ENCODE results near the gene PEF1.

The PEF1 gene

DNA sequence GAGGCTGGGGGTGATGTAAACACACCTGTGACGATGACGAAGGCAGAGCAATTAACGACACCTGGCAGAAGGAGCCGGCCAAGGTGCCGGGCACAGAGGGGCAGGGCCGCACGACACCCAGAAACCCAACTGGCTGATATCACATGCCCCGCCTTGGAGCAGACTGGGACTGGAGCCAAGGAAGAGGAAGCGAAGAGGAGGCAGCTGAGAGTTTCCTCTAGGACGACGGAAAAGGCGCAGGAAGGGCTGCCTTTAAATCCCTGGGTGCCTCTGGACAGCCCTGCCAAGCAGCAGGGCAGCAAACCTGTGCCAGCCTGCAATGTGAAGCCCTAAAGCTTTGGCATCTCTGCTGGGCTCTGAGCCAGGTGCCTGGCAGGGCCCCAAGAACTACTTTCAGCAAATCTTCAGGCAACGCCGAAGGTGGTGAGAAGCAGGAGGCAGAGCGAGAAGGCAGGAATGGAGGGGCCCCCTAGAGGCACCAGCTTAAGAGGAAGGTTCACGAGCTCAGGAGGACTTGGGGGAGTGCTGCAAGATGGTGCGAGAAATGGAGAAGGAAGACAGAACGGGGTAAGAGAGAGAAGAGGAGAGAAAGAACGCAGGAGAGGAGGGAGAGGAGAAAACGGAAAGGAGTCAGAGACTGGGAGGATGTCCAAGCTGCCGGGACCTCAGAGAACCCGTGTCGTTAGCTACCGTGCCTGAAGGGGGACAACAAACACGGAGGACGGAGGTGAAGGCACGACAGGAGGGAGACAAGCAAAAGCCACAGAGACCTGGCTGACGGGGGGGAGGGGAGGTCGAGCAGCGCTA lies 25.3 kb upstream of the PEF1 start:
- TF ChIP-seq, protein P1, sequence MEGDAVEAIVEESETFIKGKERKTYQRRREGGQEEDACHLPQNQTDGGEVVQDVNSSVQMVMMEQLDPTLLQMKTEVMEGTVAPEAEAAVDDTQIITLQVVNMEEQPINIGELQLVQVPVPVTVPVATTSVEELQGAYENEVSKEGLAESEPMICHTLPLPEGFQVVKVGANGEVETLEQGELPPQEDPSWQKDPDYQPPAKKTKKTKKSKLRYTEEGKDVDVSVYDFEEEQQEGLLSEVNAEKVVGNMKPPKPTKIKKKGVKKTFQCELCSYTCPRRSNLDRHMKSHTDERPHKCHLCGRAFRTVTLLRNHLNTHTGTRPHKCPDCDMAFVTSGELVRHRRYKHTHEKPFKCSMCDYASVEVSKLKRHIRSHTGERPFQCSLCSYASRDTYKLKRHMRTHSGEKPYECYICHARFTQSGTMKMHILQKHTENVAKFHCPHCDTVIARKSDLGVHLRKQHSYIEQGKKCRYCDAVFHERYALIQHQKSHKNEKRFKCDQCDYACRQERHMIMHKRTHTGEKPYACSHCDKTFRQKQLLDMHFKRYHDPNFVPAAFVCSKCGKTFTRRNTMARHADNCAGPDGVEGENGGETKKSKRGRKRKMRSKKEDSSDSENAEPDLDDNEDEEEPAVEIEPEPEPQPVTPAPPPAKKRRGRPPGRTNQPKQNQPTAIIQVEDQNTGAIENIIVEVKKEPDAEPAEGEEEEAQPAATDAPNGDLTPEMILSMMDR (IDR thresholded peaks at IDR 0.05; ENCODE audit: control insufficient read depth, insufficient read depth, low read depth, low read length, missing control alignments): no peak
- no peak for DNase-seq (ENCODE audit: low read depth)
- no peak overlapping the region for H3K4me3 ChIP-seq (ENCODE audit: control insufficient read depth, low read depth, low read length)

DNA sequence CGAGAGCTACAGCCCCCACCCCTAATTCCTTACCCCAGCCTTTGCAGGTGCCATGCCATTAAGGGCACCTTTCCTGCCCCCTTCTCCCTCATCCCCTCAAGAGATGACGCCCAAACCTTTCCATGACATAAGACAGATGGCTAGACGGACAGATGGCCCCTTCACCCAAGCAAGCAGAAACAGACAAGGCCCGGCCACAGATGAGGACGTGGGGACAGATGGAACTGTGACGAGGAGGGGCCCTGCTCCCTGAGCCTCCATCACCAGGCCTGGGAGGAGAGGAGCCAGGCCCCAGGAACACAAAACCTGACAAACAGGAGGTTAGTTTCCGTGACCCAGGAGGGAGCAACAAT lies 24.7 kb upstream of the PEF1 start:
- TF ChIP-seq, protein P1 (IDR thresholded peaks at IDR 0.05; ENCODE audit: control insufficient read depth, insufficient read depth, low read depth, low read length, missing control alignments): no peak
- H3K4me3 ChIP-seq (ENCODE audit: control insufficient read depth, low read depth, low read length): no peak overlapping the region
- DNase-seq (ENCODE audit: low read depth): no peak

DNA sequence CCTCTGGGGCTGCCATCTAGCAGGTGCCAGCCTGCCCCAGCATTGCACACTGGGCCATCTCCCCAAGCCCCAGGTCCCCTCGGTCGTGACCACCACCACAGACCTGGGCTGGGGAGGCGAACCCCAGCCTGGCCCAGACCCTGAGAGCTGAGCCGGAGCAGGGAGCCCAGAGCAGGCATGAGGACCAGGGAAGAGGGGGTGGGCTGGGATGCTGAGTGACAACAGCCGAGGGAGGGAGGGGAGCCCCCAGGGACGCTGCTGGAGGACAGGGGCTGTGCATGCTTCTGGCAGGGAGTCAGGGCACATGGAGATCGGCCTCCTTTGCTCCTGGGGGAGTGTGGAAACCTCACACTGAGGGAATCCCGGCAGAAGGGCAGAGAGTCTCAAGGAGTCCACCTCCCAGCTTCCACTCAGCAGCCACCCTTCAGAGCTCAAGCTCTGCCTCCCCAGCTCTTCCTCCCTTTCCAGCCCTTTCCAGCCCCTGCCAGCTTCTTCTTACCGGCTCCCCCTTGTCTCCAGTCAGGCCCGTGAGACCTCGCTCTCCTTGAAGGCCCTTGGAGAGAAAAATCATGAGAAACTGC lies 23.7 kb upstream of the PEF1 start:
- H3K4me3 ChIP-seq (ENCODE audit: control insufficient read depth, low read depth, low read length): no peak overlapping the region
- TF ChIP-seq, protein P1 (IDR thresholded peaks at IDR 0.05; ENCODE audit: control insufficient read depth, insufficient read depth, low read depth, low read length, missing control alignments): no peak
- no peak for DNase-seq (ENCODE audit: low read depth)

DNA sequence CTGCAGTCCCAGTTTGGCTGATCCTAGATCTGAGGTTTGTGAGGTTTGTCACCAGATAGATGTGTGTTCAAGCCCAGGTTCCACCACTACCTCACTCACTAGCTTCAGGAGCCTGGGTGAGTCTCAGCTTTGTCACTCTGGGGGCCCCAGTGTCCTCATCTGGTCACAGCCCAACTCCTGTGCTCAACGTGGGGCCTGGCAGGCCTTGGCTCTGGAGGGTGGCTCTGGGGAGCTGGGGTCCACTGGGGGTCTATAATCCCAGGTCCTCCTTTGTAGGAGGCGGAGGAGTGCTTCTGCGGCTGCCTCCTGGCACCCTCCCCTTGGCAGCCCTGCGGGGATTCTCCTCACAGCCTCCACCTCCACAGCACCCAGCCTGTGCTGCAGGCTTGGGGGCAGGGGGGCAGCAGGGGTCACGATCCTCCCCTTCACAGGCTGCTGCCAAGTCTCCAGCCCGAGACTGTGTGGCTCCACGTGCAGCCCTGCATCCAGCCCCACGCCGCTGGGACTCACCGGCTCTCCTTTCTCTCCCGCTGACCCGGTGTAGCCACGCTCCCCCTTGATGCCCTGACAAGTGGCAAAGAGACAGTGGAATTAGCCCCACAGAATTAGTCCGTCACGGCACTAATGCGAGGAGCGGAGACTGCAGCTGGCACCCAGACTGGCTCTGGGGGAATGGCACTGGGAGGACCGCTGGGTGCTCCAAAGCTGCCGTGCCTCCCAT lies 22.5 kb upstream of the PEF1 start:
- TF ChIP-seq, protein P1 (IDR thresholded peaks at IDR 0.05; ENCODE audit: control insufficient read depth, insufficient read depth, low read depth, low read length, missing control alignments): no peak
- no peak overlapping the region for H3K4me3 ChIP-seq (ENCODE audit: control insufficient read depth, low read depth, low read length)
- DNase-seq (ENCODE audit: low read depth): no peak

DNA sequence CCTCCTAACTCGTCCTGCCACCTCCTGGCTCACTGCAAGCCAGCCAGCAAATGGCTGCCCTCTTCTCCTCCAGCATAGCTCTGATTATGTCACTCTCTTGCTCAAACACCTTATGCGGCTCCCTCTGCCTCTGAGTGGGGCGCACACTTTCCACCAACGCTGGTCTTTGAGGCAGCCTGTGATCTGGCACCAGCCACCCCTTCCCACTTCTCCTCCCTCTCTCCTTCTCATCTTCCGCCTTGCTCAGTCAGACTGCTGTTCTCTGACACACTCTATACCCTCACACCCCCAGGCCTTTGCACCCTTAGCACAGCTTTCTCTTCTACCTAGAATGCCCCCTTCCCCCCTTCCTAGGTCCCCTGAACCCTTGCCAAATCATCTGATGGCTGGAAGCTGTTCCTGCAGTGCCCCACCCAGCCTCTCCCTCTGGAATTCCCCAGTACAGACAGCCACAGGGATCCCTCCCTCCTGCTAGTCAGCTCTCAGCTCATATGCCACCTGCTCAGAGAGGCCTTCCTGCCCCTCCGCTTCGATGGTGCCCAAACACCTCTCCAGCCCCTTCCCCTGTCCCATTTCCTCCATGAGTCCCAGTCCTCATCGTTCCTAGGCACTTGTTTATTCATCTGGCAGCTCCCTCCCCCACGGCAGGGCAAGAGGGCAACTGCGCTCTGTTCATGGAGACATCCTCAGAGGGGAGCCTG lies 21.7 kb upstream of the PEF1 start:
- TF ChIP-seq, protein P1 (IDR thresholded peaks at IDR 0.05; ENCODE audit: control insufficient read depth, insufficient read depth, low read depth, low read length, missing control alignments): no peak
- DNase-seq (ENCODE audit: low read depth): no peak
- H3K4me3 ChIP-seq (ENCODE audit: control insufficient read depth, low read depth, low read length): no peak overlapping the region

DNA sequence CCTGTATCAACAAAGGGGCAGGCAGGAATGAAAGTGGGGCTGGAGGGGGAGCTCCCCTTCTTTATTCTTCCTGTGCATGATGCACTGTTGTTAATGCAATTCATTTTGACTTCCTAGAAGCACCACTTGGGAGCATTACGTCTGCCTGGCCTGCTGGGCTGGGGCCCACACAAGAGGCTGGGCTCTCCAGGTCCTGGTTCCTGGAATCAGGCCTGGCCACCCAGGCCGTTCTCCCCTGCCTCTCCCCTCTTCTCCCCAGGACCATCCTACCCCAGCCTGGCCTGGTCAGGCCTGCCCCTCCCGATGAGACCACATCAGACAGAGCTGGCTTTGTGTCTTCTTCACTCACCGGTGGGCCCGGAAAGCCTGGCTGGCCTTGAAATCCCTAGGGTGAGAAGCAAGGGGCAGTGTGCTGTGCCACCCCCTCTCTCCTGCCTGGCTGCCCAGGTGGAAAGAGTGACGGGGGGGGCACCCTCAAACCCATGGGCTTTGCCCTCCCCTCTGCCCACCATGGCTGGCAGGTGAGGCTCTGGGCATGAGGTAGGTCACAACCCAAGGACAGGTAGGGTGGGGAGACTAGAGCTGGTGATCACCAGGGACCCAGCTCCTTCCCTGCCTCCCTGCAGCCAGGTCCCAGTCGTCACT lies 20.7 kb upstream of the PEF1 start:
- TF ChIP-seq, protein P1 (IDR thresholded peaks at IDR 0.05; ENCODE audit: control insufficient read depth, insufficient read depth, low read depth, low read length, missing control alignments): no peak
- no peak for DNase-seq (ENCODE audit: low read depth)
- H3K4me3 ChIP-seq (ENCODE audit: control insufficient read depth, low read depth, low read length): no peak overlapping the region
